Panc1 (cell line): Measurements from ENCODE around the gene CFAP57.

Source experiments
- CTCF ChIP-seq: fragments of 450-650 bp; IDR thresholded peaks from 2 replicates; pipeline ENCODE4 v1.5.1; 2017; ENCODE audit warnings: mild to moderate bottlenecking
- POLR2AphosphoS5 ChIP-seq: IDR thresholded peaks from 2 replicates; pipeline ENCODE4 v1.6.1; 2012; ENCODE audit warnings: mild to moderate bottlenecking, low read depth, low read length, moderate library complexity
- SIN3A ChIP-seq: IDR thresholded peaks from 2 replicates; pipeline ENCODE4 v1.6.1; 2012; ENCODE audit warnings: low read depth, mild to moderate bottlenecking, low read length, moderate library complexity, borderline replicate concordance; ENCODE audit not compliant: insufficient read depth
- TCF7L2 ChIP-seq: IDR thresholded peaks from 2 replicates; pipeline ENCODE4 v1.6.1; 2011; ENCODE audit warnings: mild to moderate bottlenecking, low read depth, low read length, inconsistent platforms
- TF ChIP-seq, protein P1 (sequence below), 2 experiments: IDR thresholded peaks; 2 replicates each; pipeline ENCODE4 v1.6.1; 2011 to 2012; ENCODE audit warnings: low read depth in 2 of 2, control low read depth in 1 of 2, low read length in 1 of 2, mild to moderate bottlenecking in 1 of 2, moderate library complexity in 1 of 2; ENCODE audit not compliant: insufficient read depth in 1 of 2

DNA sequence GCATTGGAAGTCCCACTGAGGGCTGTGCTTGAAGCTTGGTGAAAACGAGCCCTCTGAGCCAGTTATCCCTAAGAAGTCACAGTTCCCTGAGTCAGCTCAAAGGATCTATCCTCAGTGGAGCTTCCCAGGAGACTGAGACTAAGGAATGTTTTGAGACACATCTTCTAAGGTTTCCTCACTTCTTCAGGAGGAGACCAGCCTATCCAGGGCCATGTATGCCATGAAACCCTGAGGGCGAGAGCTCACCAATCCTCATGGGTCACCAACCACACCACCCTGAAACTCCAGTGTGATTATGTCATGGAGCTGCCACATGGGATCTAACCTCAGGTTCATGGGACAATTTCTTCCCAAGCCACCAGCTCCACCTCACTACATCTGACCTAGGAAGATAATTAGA is 121.0 kb downstream of the CFAP57 start:
- TF ChIP-seq, protein P1, sequence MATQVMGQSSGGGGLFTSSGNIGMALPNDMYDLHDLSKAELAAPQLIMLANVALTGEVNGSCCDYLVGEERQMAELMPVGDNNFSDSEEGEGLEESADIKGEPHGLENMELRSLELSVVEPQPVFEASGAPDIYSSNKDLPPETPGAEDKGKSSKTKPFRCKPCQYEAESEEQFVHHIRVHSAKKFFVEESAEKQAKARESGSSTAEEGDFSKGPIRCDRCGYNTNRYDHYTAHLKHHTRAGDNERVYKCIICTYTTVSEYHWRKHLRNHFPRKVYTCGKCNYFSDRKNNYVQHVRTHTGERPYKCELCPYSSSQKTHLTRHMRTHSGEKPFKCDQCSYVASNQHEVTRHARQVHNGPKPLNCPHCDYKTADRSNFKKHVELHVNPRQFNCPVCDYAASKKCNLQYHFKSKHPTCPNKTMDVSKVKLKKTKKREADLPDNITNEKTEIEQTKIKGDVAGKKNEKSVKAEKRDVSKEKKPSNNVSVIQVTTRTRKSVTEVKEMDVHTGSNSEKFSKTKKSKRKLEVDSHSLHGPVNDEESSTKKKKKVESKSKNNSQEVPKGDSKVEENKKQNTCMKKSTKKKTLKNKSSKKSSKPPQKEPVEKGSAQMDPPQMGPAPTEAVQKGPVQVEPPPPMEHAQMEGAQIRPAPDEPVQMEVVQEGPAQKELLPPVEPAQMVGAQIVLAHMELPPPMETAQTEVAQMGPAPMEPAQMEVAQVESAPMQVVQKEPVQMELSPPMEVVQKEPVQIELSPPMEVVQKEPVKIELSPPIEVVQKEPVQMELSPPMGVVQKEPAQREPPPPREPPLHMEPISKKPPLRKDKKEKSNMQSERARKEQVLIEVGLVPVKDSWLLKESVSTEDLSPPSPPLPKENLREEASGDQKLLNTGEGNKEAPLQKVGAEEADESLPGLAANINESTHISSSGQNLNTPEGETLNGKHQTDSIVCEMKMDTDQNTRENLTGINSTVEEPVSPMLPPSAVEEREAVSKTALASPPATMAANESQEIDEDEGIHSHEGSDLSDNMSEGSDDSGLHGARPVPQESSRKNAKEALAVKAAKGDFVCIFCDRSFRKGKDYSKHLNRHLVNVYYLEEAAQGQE (IDR thresholded peaks at IDR 0.05; ENCODE audit: insufficient read depth in 1 of 2, low read depth in 2 of 2, low read length in 1 of 2): no peak
- TF ChIP-seq CTCF (no peak), POLR2AphosphoS5 (no peak), SIN3A (no peak), TCF7L2 (no peak)
